Upper lobe of right lung (tissue), 1 donor: ENCODE results near the gene COX4I2. TPM values are rescaled to one million over a fixed set of nuclear protein-coding genes. Genes with fewer than 3 reads are reported as not detected.

Experiments
- ATAC-seq: fragments of 200-7000 bp; cut with Tn5 transposase; one replicate; pipeline ENCODE4 v1.9.1; 2020; ENCODE audit warnings: mild to moderate bottlenecking, moderate library complexity
- DNase-seq: peaks from one replicate; pipeline ENCODE4 v3.0.0-alpha.2; 2020
- H3K27ac ChIP-seq: fragments of 200-600 bp; one replicate; pipeline ENCODE4 v1.8.0; 2022
- H3K27me3 ChIP-seq: fragments of 200-600 bp; one replicate; pipeline ENCODE4 v1.8.0; 2022; ENCODE audit warnings: mild to moderate bottlenecking
- H3K36me3 ChIP-seq: fragments of 200-600 bp; one replicate; pipeline ENCODE4 v1.8.0; 2022
- H3K4me1 ChIP-seq: fragments of 200-600 bp; one replicate; pipeline ENCODE4 v1.8.0; 2022
- H3K4me3 ChIP-seq: fragments of 200-600 bp; one replicate; pipeline ENCODE4 v1.8.0; 2022; ENCODE audit warnings: mild to moderate bottlenecking
- H3K9me3 ChIP-seq: fragments of 200-600 bp; one replicate; pipeline ENCODE4 v1.8.0; 2022
- intact Hi-C: fragments of 100-400 bp; cut with DNase I; formaldehyde crosslinking; loops from one replicate; pipeline ENCODE4 v1.11.0; 2022
- microRNA-seq: library from miRNA; unstranded; fragments of <30 nt; microRNA quantifications from one replicate; pipeline ENCODE4 v1.2.0, GENCODE V29; 2020; ENCODE audit warnings: borderline microRNAs expressed
- total RNA-seq: library from RNA; stranded (reverse); fragmentation: NEBNext Ultra II Directional; extraction: Animal tissue kit (Norgen Biotek cat#: 25700); gene quantifications from one replicate; pipeline ENCODE4 v1.2.1, GENCODE V29; 2021
- TF ChIP-seq, protein P1 (sequence below): fragments of 200-600 bp; IDR thresholded peaks from one replicate; pipeline ENCODE4 v1.8.0; 2022; ENCODE audit warnings: antibody characterized with exemption
- donor health status: DM: no; HTN: yes; CAD: no; lungs with severe emphysema.

Gene COX4I2
- total RNA-seq, 1 donor from 2014 or later: 19.1 TPM

- Histone ChIP-seq H3K27ac (peak overlapping the region; percentile 30), H3K4me1 (peaks cover 32% of the 10 kb centered on the region), H3K36me3 (peaks cover 44% of the 10 kb centered on the region), H3K4me3 (no peak overlapping the region), H3K27me3 (no peaks in the 10 kb centered on the region), H3K9me3 (no peaks in the 10 kb centered on the region)
- intact Hi-C loops: no loop called here
- TF ChIP-seq, protein P1, sequence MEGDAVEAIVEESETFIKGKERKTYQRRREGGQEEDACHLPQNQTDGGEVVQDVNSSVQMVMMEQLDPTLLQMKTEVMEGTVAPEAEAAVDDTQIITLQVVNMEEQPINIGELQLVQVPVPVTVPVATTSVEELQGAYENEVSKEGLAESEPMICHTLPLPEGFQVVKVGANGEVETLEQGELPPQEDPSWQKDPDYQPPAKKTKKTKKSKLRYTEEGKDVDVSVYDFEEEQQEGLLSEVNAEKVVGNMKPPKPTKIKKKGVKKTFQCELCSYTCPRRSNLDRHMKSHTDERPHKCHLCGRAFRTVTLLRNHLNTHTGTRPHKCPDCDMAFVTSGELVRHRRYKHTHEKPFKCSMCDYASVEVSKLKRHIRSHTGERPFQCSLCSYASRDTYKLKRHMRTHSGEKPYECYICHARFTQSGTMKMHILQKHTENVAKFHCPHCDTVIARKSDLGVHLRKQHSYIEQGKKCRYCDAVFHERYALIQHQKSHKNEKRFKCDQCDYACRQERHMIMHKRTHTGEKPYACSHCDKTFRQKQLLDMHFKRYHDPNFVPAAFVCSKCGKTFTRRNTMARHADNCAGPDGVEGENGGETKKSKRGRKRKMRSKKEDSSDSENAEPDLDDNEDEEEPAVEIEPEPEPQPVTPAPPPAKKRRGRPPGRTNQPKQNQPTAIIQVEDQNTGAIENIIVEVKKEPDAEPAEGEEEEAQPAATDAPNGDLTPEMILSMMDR: no peak
- DNase-seq (no peak), ATAC-seq (no peak)
Measured at GRCh38 chr20:31689141-31689540, 51.4 kb downstream of the COX4I2 start.

DNA sequence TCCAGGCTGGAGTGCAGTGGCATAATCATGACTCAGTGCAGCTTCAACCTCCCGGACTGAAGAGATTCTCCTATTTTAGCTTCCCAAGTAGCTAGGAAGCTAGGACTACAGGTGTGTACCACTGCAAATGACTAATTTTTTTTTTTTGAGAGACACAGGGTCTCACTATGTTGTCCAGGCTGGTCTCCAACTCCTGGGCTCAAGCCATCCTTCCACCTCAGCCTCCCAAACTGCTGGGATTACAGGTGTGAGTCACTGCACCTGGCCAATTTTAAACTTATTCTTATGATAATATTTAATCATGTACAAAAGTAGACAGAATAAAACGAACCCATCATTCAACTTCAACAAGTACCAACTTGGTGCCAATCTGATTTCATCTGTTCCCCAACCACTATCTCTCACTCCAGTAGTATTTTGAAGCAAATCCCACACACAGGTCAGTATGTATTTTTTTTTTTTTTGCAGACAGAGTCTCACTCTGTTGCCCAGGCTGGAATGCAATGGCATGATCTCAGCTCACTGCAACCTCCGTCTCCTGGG, 52.5 kb downstream of the COX4I2 start:
- Histone ChIP-seq H3K9me3 (no peaks in the 10 kb centered on the region), H3K4me1 (peaks cover 35% of the 10 kb centered on the region), H3K36me3 (peaks cover 37% of the 10 kb centered on the region), H3K27me3 (no peaks in the 10 kb centered on the region), H3K4me3 (no peak overlapping the region), H3K27ac (no peak overlapping the region)
- ATAC-seq (no peak), DNase-seq (no peak)
- intact Hi-C loops: no loop called here
- TF ChIP-seq, protein P1: no peak

DNA sequence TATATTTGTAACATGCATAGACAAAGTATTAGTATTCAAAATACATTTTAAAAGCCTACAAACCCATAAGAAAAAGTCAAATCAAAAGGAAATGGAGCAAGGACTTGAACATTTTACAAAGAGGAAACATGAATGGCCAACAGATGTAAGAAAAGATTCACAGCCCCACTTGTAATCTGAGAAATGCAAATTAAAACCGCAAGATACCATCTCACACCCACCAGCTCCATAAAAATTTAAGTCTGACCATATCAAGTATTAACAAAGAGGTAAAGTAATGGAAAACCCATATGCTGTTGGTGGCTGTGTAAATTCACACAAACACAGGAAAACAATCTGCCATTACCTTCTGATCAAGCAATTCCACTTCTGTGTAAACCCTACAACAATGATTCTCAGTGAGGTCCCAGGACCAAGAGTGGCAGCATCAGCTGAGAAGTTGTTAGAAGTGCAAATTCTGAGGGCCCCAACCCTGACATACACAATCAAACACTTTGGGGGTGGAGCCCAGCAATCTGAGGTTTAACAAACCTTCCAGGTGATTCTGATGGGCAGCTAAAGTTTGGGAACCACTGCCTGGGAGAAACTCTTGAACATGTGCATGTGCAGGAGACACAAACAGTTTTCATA, 54.0 kb downstream of the COX4I2 start:
- Histone ChIP-seq H3K27me3 (no peaks in the 10 kb centered on the region), H3K4me3 (no peak overlapping the region), H3K9me3 (no peaks in the 10 kb centered on the region), H3K36me3 (peaks cover 39% of the 10 kb centered on the region), H3K4me1 (peaks cover 42% of the 10 kb centered on the region), H3K27ac (no peak overlapping the region)
- no peak for DNase-seq
- ATAC-seq: no peak
- intact Hi-C loops: no loop called here
- TF ChIP-seq, protein P1: no peak

DNA sequence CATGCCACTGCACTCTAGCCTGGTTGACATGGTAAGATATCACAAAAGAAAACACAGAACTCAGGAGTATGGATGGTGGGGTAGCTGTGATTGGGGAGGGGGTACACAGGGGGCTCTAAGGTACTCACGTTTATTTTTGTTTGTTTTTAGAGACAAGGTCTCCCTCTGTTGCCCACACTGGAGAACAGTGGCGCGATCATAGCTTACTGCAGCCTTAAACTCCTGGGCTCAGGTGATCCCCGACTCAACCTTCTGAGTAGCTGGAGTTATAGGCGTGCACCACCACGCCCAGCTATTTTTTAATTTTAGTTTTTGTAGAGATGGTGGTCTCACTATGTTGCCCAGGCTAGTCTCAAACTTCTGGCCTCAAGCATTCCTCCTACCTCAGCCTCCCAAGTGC, 55.7 kb downstream of the COX4I2 start:
- Histone ChIP-seq H3K9me3 (no peaks in the 10 kb centered on the region), H3K4me1 (peaks cover 51% of the 10 kb centered on the region), H3K27ac (peak overlapping the region; percentile 32), H3K27me3 (no peaks in the 10 kb centered on the region), H3K4me3 (no peak overlapping the region), H3K36me3 (peaks cover 33% of the 10 kb centered on the region)
- intact Hi-C loops: no loop called here
- TF ChIP-seq, protein P1: no peak
- DNase-seq: no peak
- ATAC-seq: no peak

DNA sequence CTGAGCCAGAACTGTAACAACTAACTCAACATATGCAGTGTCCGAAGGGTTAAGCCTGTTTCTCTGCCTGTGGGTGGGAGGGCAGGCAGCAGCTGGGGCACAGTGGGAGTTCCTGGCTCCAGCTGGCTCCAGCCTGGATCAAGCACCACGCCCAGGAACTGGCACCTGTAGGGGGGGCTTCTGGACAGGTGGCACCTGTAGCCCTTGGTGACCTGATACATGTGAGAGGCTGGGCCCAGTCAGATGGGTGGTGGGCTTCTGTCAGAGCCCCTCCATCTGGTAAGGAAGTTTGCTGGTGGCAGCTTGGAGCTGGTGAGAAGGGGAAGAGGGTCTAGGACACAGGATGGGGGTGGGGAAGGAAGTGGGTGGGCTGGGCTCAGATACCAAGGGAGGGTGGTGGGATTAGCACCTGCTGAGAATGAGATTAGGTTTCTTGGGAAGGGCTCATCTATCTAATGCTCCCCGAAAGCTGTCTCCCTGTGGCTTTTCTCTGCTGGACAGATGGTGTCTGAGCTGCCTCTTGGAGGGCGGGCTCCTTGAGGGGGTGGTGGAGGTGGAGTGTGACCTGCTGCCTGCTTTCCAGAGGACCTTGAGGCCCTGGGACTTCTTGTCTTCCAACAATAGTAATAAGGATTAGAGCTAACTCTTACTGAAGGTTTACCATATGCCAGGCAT, 56.4 kb downstream of the COX4I2 start:
- Histone ChIP-seq H3K4me3 (no peak overlapping the region), H3K9me3 (no peaks in the 10 kb centered on the region), H3K4me1 (peaks cover 58% of the 10 kb centered on the region), H3K27ac (peak overlapping the region; percentile 63), H3K36me3 (peaks cover 28% of the 10 kb centered on the region), H3K27me3 (no peaks in the 10 kb centered on the region)
- intact Hi-C loops: no loop called here
- TF ChIP-seq, protein P1: no peak
- DNase-seq (no peak), ATAC-seq (no peak)

Small RNA genes within 50 kb of the gene (microRNA-seq; reads per million reads assigned to microRNA genes)
- not detected for gene MIR3193

Other genes with a start within 250 kb of the COX4I2 start
- not detected for gene DEFB119, start 247.3 kb upstream of the COX4I2 start, total RNA-seq
- gene DEFB121, start 231.7 kb upstream of the COX4I2 start, total RNA-seq: not detected
- not detected for gene DEFB123, start 197.3 kb upstream of the COX4I2 start, total RNA-seq
- not detected for gene DEFB124, start 162.8 kb upstream of the COX4I2 start, total RNA-seq
- gene REM1, start 162.6 kb upstream of the COX4I2 start, total RNA-seq: 4.0 TPM
- 169 TPM for gene HM13, start 123.5 kb upstream of the COX4I2 start, total RNA-seq
- gene ID1, start 32.6 kb upstream of the COX4I2 start, total RNA-seq: 515 TPM
- gene BCL2L1, start 85.0 kb downstream of the COX4I2 start, total RNA-seq: 174 TPM
- 1.6 TPM for gene TPX2, start 101.4 kb downstream of the COX4I2 start, total RNA-seq
- gene MYLK2, start 181.4 kb downstream of the COX4I2 start, total RNA-seq: not detected
- gene FOXS1, start 207.7 kb downstream of the COX4I2 start, total RNA-seq: 3.3 TPM
- gene DUSP15, start 232.6 kb downstream of the COX4I2 start, total RNA-seq: 2.4 TPM
- 0.49 TPM for gene TTLL9, start 232.7 kb downstream of the COX4I2 start, total RNA-seq